GM18858 (cell line): ENCODE measurements around the gene ALB.

Experiments
- ATAC-seq: cut with Tn5 transposase; IDR thresholded peaks from one replicate; pipeline ENCODE4 v1.9.1; 2021; ENCODE audit not compliant: unreplicated experiment

Gene ALB

DNA sequence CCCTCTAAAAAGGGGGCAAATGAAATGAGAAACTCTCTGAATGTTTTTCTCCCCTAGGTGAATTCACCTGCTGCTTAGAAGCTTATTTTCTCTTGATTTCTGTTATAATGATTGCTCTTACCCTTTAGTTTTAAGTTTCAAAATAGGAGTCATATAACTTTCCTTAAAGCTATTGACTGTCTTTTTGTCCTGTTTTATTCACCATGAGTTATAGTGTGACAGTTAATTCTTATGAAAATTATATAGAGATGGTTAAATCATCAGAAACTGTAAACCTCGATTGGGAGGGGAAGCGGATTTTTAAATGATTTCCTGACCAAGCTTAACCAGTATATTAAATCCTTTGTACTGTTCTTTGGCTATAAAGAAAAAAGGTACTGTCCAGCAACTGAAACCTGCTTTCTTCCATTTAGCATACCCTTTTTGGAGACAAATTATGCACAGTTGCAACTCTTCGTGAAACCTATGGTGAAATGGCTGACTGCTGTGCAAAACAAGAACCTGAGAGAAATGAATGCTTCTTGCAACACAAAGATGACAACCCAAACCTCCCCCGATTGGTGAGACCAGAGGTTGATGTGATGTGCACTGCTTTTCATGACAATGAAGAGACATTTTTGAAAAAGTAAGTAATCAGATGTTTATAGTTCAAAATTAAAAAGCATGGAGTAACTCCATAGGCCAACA, 4.2 kb downstream of the ALB start:
- no peak for ATAC-seq

DNA sequence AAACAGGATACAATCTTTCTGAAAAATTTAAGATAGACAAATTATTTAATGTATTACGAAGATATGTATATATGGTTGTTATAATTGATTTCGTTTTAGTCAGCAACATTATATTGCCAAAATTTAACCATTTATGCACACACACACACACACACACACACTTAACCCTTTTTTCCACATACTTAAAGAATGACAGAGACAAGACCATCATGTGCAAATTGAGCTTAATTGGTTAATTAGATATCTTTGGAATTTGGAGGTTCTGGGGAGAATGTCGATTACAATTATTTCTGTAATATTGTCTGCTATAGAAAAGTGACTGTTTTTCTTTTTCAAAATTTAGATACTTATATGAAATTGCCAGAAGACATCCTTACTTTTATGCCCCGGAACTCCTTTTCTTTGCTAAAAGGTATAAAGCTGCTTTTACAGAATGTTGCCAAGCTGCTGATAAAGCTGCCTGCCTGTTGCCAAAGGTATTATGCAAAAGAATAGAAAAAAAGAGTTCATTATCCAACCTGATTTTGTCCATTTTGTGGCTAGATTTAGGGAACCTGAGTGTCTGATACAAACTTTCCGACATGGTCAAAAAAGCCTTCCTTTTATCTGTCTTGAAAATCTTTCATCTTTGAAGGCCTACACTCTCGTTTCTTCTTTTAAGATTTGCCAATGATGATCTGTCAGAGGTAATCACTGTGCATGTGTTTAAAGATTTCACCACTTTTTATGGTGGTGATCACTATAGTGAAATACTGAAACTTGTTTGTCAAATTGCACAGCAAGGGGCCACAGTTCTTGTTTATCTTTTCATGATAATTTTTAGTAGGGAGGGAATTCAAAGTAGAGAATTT, 5.2 kb downstream of the ALB start:
- no peak for ATAC-seq

DNA sequence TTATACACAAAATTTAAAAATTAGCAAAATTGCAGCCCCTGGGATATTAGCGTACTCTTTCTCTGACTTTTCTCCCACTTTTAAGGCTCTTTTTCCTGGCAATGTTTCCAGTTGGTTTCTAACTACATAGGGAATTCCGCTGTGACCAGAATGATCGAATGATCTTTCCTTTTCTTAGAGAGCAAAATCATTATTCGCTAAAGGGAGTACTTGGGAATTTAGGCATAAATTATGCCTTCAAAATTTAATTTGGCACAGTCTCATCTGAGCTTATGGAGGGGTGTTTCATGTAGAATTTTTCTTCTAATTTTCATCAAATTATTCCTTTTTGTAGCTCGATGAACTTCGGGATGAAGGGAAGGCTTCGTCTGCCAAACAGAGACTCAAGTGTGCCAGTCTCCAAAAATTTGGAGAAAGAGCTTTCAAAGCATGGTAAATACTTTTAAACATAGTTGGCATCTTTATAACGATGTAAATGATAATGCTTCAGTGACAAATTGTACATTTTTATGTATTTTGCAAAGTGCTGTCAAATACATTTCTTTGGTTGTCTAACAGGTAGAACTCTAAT, 6.0 kb downstream of the ALB start:
- no peak for ATAC-seq

DNA sequence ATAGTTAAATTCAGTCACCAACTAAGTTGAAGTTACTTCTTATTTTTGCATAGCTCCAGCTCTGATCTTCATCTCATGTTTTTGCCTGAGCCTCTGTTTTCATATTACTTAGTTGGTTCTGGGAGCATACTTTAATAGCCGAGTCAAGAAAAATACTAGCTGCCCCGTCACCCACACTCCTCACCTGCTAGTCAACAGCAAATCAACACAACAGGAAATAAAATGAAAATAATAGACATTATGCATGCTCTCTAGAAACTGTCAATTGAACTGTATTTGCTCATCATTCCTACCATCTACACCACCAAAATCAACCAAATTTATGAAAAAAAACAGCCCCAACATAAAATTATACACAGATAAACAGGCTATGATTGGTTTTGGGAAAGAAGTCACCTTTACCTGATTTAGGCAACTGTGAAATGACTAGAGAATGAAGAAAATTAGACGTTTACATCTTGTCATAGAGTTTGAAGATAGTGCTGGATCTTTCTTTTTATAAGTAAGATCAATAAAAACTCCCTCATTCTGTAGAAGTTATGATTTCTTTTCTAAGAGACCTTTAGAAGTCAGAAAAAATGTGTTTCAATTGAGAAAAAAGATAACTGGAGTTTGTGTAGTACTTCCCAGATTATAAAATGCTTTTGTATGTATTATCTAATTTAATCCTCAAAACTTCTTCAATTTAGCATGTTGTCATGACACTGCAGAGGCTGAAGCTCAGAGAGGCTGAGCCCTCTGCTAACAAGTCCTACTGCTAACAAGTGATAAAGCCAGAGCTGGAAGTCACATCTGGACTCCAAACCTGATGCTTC, 7.0 kb downstream of the ALB start:
- ATAC-seq: no peak

DNA sequence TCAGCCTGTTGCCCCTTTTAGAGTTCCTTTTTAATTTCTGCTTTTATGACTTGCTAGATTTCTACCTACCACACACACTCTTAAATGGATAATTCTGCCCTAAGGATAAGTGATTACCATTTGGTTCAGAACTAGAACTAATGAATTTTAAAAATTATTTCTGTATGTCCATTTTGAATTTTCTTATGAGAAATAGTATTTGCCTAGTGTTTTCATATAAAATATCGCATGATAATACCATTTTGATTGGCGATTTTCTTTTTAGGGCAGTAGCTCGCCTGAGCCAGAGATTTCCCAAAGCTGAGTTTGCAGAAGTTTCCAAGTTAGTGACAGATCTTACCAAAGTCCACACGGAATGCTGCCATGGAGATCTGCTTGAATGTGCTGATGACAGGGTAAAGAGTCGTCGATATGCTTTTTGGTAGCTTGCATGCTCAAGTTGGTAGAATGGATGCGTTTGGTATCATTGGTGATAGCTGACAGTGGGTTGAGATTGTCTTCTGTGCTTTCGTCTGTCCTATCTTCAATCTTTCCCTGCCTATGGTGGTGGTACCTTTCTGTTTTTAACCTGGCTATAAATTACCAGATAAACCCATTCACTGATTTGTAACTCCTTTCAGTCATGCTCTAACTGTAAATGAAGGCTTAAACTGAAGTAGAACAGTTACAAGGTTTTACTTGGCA, 7.8 kb downstream of the ALB start:
- no peak for ATAC-seq

DNA sequence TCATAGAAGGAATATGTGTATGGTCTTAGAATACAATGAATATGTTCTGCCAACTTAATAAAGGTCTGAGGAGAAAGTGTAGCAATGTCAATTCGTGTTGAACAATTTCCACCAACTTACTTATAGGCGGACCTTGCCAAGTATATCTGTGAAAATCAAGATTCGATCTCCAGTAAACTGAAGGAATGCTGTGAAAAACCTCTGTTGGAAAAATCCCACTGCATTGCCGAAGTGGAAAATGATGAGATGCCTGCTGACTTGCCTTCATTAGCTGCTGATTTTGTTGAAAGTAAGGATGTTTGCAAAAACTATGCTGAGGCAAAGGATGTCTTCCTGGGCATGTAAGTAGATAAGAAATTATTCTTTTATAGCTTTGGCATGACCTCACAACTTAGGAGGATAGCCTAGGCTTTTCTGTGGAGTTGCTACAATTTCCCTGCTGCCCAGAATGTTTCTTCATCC, 9.2 kb downstream of the ALB start:
- ATAC-seq: no peak

DNA sequence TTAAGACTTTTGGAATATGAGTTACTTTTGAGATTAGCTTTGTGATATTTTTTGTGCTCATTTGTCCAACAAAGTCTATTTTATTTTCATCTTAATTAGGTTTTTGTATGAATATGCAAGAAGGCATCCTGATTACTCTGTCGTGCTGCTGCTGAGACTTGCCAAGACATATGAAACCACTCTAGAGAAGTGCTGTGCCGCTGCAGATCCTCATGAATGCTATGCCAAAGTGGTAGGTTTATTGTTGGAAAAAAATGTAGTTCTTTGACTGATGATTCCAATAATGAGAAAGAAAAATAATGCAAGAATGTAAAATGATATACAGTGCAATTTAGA, 10.8 kb downstream of the ALB start:
- ATAC-seq: no peak

DNA sequence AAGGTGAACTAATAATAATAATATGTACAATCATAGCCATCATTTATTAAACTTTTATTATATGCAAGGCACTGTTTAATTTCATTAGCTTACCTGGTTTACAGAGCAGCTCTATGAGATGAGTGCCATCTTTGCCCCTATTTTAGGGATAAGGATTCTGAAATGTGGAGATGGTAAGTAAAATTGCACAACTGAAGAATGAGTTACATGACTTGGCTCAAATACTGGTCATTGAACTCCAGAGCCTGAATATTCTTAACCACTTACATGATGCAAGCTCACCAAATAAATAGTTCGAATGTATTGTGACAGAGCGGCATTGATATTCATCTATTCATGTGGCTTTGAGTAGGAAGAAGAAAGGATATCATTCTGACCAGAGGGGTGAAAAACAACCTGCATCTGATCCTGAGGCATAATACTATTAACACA, 11.7 kb downstream of the ALB start:
- no peak for ATAC-seq

DNA sequence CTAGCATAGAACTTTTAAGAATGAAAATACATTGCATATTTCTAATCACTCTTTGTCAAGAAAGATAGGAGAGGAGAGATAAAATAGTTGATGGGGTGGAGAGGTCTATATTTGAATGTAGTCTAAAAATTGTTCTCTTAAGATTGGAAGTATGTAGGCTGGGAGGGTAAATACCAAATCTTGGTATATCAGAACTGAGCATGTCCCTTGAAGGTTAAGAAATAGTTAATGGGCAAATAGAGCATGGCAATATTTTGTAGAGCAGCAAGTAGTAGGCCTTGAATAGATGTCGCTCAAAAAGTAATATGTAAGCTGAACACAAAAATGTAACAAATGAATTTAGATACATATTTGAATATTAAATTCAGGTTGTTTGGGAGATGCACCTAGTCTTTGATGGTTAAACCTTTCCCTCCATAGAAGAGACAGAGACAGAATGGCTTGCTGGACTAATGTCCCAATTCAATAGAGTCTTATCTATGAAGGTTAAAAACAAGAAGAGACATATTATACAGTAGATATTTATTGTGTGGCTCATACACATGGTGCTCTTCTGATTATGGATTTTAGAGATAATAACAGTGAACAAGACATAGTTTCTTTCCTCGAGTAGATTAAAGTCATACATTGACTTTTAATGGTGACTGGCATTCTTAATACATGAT, 12.5 kb downstream of the ALB start:
- no peak for ATAC-seq

DNA sequence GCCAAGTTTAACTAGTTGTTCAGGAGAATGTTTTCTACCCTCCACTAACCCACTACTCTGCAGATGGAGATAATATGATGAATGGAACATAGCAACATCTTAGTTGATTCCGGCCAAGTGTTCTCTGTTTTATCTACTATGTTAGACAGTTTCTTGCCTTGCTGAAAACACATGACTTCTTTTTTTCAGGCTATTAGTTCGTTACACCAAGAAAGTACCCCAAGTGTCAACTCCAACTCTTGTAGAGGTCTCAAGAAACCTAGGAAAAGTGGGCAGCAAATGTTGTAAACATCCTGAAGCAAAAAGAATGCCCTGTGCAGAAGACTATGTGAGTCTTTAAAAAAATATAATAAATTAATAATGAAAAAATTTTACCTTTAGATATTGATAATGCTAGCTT, 13.3 kb downstream of the ALB start:
- ATAC-seq: no peak

DNA sequence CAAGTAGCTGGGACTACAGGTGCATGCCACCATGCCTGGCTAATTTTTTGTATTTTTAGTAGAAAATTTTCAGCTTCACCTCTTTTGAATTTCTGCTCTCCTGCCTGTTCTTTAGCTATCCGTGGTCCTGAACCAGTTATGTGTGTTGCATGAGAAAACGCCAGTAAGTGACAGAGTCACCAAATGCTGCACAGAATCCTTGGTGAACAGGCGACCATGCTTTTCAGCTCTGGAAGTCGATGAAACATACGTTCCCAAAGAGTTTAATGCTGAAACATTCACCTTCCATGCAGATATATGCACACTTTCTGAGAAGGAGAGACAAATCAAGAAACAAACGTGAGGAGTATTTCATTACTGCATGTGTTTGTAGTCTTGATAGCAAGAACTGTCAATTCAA, 13.9 kb downstream of the ALB start:
- ATAC-seq: no peak

DNA sequence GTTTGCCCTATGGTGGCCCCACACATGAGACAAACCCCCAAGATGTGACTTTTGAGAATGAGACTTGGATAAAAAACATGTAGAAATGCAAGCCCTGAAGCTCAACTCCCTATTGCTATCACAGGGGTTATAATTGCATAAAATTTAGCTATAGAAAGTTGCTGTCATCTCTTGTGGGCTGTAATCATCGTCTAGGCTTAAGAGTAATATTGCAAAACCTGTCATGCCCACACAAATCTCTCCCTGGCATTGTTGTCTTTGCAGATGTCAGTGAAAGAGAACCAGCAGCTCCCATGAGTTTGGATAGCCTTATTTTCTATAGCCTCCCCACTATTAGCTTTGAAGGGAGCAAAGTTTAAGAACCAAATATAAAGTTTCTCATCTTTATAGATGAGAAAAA, 14.6 kb downstream of the ALB start:
- no peak for ATAC-seq

DNA sequence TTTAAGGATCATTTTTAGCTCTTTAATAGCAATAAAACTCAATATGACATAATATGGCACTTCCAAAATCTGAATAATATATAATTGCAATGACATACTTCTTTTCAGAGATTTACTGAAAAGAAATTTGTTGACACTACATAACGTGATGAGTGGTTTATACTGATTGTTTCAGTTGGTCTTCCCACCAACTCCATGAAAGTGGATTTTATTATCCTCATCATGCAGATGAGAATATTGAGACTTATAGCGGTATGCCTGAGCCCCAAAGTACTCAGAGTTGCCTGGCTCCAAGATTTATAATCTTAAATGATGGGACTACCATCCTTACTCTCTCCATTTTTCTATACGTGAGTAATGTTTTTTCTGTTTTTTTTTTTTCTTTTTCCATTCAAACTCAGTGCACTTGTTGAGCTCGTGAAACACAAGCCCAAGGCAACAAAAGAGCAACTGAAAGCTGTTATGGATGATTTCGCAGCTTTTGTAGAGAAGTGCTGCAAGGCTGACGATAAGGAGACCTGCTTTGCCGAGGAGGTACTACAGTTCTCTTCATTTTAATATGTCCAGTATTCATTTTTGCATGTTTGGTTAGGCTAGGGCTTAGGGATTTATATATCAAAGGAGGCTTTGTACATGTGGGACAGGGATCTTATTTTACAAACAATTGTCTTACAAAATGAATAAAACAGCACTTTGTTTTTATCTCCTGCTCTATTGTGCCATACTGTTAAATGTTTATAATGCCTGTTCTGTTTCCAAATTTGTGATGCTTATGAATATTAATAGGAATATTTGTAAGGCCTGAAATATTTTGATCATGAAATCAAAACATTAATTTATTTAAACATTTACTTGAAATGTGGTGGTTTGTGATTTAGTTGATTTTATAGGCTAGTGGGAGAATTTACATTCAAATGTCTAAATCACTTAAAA, 15.3 kb downstream of the ALB start:
- no peak for ATAC-seq

DNA sequence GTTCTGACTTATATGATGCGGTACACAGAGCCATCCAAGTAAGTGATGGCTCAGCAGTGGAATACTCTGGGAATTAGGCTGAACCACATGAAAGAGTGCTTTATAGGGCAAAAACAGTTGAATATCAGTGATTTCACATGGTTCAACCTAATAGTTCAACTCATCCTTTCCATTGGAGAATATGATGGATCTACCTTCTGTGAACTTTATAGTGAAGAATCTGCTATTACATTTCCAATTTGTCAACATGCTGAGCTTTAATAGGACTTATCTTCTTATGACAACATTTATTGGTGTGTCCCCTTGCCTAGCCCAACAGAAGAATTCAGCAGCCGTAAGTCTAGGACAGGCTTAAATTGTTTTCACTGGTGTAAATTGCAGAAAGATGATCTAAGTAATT, 16.5 kb downstream of the ALB start:
- no peak for ATAC-seq

DNA sequence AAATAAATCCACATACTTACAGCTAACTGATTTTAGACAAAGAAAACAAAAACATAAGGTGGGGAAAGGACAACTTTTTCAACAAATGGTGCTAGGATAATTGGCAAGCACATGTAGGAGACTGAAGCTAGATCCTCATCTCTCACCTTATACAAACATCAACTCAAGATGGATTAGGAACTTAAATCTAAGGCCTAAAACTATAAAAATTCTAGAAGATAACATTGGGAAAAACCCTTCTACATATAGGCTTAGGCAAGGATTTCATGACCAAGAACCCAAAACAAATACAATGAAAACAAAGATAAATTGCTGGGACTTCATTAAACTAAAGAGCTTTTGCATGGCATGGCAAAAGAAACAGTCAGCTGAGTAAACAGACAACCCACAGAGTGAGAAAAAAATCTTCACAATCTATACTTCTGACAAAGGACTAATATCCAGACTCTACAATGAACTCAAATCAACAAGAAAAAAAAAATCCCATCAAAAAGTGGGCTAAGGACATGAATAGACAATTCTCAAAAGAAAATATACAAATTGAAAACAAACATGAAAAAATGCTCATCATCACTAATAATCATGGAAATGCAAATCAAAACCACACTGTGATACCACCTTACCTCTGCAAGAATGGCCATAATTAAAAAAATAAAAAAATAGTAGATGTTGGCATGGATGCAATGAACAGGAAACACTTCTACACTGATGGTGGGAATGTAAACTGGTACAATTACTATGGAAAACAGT, 17.8 kb downstream of the ALB start:
- no peak for ATAC-seq

DNA sequence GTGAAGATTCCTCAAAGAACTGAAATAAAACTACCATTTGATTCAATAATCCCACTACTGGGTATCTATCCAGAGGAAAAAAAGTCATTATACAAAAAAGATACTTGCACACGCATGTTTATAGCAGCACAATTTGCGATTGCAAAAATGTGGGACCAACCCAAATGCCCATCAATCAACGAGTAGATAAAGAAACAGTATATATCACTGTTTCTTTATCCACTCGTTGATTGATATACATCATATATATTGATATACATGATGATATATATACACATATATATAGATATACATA, 18.3 kb downstream of the ALB start:
- ATAC-seq: no peak

DNA sequence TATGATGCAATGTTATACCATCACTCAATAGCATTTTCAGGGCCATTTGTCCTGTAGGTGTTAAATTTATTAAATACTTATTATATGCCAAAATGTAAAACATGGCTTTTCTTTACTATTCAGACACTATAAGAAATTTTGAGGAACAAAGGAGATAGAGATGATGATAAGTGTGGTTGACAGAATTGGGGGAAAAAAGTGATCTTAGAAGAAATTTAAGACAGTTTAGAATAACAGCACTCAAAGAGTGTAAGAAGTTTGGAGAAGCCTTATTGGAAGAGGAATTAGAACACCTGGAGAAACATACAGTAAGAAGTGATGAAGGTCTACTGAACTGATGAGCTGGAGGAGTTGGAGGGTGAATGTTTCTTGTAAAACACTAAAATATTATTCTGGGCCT, 19.1 kb downstream of the ALB start:
- ATAC-seq: no peak

DNA sequence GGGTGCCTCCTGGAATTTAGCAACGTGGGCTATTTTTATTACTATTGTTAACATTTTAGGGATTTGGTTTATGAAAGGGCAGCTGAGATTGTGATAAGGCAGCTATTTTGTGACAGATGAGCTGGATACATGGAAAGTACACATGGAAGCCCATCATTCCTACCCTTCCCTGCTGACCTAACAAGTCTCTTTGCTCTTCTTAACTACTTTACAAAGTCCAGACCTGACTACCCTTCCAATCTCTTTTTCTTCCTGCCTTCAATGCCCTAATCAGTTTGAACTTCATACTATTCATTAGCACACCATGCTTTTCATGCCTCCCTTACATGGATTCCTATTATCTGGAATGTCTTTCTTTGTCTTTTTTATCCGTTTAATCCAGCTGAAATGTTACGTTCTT, 22.6 kb downstream of the ALB start:
- ATAC-seq: no peak

DNA sequence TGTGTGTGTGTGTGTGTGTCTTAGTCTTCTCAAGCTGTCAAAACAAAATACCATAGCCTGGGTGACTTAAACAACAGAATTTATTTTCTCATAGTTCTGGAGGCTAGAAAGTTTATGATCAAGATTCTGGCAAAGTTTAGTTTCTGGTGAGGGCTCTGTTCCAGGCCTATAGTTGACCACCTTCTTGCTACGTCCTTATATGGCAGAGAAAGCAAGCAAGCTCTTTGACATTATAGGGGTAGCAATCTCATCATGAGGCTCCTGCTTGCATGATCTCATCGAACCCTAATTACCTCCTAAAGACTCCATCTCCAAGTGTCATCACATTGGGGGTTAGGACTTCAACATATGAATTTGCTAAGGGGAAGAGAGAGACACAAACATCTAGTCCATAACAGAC, 25.0 kb downstream of the ALB start:
- ATAC-seq: no peak
